GM12874 (cell line): Measurements from ENCODE around the gene SMARCD1.

Experiments used
- TF ChIP-seq, protein P1 (sequence below): IDR thresholded peaks from 2 replicates; pipeline ENCODE4 v1.5.1; 2011; ENCODE audit warnings: low read depth, mild to moderate bottlenecking, control low read depth, low read length, moderate library complexity; ENCODE audit not compliant: insufficient read depth

The SMARCD1 gene

DNA sequence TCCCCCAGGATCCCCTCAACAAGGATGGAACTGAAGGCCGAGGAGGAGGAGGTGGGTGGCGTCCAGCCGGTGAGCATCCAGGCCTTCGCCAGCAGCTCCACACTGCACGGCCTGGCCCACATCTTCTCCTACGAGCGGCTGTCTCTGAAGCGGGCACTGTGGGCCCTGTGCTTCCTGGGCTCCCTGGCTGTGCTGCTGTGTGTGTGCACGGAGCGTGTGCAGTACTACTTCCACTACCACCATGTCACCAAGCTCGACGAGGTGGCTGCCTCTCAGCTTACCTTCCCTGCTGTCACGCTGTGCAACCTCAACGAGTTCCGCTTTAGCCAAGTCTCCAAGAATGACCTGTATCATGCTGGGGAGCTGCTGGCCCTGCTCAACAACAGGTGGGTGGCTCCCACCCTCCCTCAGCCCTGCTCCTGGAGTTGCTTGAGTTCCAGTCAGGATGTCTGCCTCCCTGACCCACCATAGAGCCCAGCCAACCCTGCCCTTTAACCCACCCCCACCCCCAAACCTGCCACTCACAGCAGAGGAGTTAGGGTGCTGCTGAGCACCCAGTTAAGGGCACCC, 26.3 kb upstream of the SMARCD1 start:
- TF ChIP-seq, protein P1, sequence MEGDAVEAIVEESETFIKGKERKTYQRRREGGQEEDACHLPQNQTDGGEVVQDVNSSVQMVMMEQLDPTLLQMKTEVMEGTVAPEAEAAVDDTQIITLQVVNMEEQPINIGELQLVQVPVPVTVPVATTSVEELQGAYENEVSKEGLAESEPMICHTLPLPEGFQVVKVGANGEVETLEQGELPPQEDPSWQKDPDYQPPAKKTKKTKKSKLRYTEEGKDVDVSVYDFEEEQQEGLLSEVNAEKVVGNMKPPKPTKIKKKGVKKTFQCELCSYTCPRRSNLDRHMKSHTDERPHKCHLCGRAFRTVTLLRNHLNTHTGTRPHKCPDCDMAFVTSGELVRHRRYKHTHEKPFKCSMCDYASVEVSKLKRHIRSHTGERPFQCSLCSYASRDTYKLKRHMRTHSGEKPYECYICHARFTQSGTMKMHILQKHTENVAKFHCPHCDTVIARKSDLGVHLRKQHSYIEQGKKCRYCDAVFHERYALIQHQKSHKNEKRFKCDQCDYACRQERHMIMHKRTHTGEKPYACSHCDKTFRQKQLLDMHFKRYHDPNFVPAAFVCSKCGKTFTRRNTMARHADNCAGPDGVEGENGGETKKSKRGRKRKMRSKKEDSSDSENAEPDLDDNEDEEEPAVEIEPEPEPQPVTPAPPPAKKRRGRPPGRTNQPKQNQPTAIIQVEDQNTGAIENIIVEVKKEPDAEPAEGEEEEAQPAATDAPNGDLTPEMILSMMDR, result no peak

DNA sequence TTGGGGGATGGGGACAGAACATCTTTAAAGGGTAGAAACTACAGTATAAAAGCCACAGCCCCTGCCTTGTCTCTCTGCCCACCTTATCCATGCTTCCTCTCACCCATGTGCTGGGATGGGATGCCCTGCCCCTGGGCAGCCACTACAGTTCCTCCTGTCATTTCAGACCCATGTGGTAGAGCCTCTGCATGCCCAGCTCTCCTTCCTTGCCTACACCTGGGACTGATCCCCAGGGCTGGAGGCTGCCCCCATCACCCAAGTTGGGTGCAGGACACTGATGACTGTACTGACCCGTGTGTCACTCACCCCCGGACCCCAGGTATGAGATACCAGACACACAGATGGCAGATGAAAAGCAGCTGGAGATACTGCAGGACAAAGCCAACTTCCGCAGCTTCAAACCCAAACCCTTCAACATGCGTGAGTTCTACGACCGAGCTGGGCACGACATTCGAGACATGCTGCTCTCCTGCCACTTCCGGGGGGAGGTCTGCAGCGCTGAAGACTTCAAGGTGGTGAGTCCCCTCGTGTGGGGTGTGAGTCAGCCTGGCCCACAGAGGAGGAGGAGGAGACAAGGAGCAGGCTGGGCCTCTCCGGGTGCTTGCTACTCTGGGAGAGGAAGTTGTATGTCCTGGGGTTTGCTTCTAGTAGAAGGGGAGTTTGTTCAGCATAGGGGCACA, 25.6 kb upstream of the SMARCD1 start:
- TF ChIP-seq, protein P1, result no peak

DNA sequence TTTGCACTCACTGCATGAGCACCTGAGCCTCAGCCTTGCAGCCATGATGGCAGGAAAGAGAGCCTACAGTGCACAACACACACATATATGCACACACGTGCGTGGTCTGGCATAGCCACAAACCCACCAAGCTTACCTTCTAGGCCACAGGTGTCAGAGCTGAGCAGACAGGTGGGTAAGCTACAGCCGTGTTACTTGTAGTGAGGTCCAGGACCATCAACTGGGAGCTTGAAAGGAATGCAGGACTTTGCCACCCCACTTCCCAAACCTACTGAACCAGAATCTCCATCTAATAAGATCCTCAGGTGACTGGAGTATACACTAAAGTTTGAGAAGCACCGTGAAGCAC, 25.0 kb upstream of the SMARCD1 start:
- TF ChIP-seq, protein P1, result no peak

DNA sequence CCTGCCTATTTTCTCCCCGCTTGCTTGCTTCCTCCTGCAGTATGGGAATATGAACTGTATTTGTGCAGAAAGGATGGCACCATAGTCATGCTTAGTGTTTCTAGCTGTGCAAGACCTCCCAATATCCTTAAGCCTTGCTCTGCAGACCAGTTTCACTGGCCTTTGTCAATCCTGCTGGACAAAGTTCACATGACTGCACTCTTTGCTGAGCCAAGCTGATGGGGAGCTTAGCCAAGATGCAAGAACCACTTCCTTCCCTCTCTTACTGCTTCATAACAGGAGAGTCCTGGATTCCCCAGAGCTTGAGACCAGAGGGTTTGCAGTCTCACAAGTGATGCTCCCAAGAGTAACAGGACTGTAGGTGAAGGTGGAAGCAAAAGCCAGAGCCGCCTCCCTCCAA, 24.0 kb upstream of the SMARCD1 start:
- TF ChIP-seq, protein P1, result no peak

DNA sequence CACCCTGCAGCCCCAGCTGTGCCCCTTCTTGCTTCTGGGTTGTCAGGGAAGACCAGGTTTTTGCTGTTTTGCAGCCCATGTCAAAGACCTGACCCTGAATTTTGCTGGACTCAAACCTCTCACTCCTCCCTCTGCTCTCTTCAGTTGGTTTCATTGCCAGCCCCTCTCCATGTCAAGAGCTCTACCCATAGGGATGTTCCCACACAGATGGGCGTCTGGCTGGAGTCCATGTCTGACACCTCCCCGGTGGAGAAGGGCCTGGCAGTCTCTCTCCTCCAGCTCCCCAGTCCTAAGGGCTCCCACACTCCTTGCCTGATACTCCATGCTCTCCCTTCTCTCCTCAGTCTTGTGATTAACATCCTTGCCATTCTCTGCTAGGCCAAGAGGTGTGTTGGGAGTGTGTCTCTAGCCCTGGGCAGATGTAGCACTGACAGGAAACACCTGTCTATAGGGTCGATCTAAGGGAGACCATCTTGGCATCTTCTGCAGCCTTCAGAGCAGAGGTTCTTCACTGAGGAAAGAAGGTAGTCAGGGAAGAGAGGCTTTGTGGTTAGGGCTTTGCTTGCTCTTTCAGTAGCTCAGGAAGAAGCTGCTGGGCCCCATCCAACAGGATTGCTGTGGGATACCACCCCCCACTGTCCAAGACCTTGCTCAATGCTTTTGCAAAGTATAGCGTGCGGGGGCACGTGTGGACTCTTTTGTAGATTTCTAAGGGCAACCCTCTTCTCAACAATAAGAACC, 23.0 kb upstream of the SMARCD1 start:
- TF ChIP-seq, protein P1, result no peak

DNA sequence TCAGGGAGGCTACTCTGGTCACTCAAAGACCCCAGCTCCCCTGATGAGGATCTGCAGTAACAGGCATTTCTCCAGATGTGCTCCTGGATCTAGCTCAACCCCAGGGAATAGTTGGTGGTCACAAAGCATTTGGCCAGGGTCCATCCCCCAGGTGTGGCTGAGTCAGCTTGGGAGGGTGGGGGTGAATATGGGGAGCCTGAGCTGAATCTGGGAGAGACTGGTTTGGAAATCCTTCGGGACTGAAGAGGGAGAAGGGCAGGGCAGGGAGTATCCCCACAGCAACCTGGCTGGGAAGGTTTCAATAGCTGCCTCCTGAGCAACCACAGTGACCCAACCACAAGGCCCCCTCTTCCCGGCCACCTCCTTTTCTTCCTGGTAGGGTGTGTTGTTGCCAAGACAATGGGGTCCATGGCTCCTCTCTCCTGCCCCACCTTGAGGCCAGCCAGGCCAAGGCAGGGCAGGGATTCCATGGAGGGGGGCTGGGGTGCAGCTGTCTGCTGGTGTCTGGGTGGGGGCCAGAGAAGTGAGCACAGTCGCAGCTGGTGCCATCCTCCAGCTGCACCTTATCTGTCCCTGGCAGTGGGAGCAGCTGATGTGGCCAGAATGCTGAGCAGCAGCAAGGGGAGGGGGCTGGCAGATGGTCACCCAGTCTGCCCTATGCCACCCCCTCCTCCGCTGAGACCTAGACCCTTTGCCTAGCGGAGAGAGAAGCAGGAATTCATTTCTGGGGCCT, 22.2 kb upstream of the SMARCD1 start:
- TF ChIP-seq, protein P1, result no peak

DNA sequence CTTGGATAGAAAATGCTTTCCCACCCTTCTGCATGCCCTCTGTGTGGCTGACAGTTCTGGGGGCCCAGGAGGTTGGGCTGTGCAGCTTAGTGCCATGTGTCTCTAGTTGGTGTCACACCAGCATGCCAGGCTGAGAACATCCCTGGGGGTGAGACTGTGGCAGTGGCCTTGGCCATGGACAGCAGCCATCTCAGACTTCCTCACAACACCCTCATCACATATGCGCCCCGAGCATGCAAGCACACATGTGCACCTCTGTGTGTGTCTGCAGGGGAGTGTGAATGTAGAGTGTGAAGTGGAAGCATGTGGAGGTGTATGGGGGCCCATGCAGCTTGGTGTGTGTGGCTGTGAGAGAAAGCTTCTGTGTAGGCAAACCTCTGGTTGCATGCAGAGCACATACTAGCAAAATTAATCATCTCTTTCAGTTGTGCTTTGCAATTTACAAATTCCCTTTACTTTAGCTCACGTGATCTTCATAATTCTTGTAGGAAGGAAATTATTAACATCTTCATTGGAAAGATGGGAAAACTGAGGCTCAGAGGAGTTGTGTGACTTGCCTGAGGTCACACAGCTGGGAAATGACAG, 19.3 kb upstream of the SMARCD1 start:
- TF ChIP-seq, protein P1, result no peak
